ENCODE measurements around the gene SLC4A9. TPM values are rescaled to one million over a fixed set of nuclear protein-coding genes. Genes with fewer than 3 reads are reported as not detected.
A peak's percentile ranks its signal among the peaks of the same experiment; 100 is the strongest.

Gene SLC4A9
- total and polyA plus RNA-seq, 2 donors (not counting 3 experiments of a cell fraction or from before 2014, with no cell fraction given), result not detected

- Histone ChIP-seq H3K9me1 (replicated peaks; ENCODE audit: control insufficient read depth, extremely low read depth, insufficient read depth, low read length) (peaks cover 2% of the 10 kb centered on the region), H3K4me1 (ENCODE audit: control insufficient read depth, extremely low read depth, insufficient read depth, low read length) (no peaks in the 10 kb centered on the region), H3K27ac (ENCODE audit: insufficient read depth, low read depth, low read length) (no peak overlapping the region), H2AFZ (ENCODE audit: low read depth, low read length) (no peak overlapping the region), H3K79me2 (ENCODE audit: control insufficient read depth, insufficient read depth, low read length) (peaks cover 80% of the 10 kb centered on the region), H3K9ac (replicated peaks; ENCODE audit: extremely low read depth, insufficient read depth, low read length) (no peak overlapping the region), H4K20me1 (replicated peaks; ENCODE audit: control insufficient read depth, extremely low read depth, insufficient read depth, low read length) (peaks cover 6% of the 10 kb centered on the region), H3K4me2 (ENCODE audit: insufficient read depth, low read length) (no peak overlapping the region), H3K36me3 (ENCODE audit: control insufficient read depth in 2 of 2, extremely low read depth in 1 of 2, insufficient read depth in 2 of 2, low read length in 2 of 2) (no peaks in the 10 kb centered on the region), H3K9me3 (replicated peaks; ENCODE audit: control insufficient read depth, insufficient read depth, low read length) (no peaks in the 10 kb centered on the region), H3K27me3 (ENCODE audit: control insufficient read depth in 2 of 2, insufficient read depth in 2 of 2, low read length in 2 of 2) (no peaks in the 10 kb centered on the region), H3K4me3 (replicated peaks in 1 of 3; ENCODE audit: insufficient read depth in 1 of 3, low read depth in 1 of 3, low read length in 3 of 3) (no peak overlapping the region)
- ChIA-PET POLR2A (interaction anchor here (0.7 kb wide), 2 partner anchors 16 to 136 kb away, joined by 3 to 5 read pairs; no protein-coding TSS in a partner anchor), CTCF (interaction anchor here (1.0 to 1.5 kb wide), 5 partner anchors 11 to 47 kb away, joined by 3 to 6 read pairs (median 4); no protein-coding TSS in a partner anchor)
- DNase-seq (ENCODE audit: low read depth, low spot score), result no peak
- peak; percentile 15 for FAIRE-seq
- dilution Hi-C loops (cut with MboI; ENCODE audit: extremely low pct_ligation_motif_present, low sequenced_read_pairs), result no loop called here
- BruUV-seq (replicated peaks), result no TSS peak
- no peak for TF ChIP-seq MAX (IDR thresholded peaks at IDR 0.05; ENCODE audit: insufficient read depth, insufficient read length)
- TF ChIP-seq FOS (IDR thresholded peaks at IDR 0.05; ENCODE audit: borderline replicate concordance, insufficient read depth, low read length), result no peak
- TF ChIP-seq GATA2 (IDR thresholded peaks at IDR 0.05; ENCODE audit: insufficient read depth, insufficient read length, low read depth, low read length), result no peak
- no peak for TF ChIP-seq EZH2 (IDR thresholded peaks at IDR 0.05; ENCODE audit: borderline replicate concordance, low read depth, low read length, severe bottlenecking)
- no peak for TF ChIP-seq POLR2AphosphoS5 (IDR thresholded peaks at IDR 0.05; ENCODE audit: insufficient read depth, low read depth, low read length)
- TF ChIP-seq POLR2A (IDR thresholded peaks at IDR 0.05; ENCODE audit: low read depth, low read length), result no peak
- TF ChIP-seq CTCF (IDR thresholded peaks at IDR 0.05; ENCODE audit: extremely low read depth in 1 of 2, insufficient read depth in 1 of 2, low read depth in 1 of 2, low read length in 2 of 2), result no peak
- TF ChIP-seq JUN (IDR thresholded peaks at IDR 0.05; ENCODE audit: borderline replicate concordance, insufficient read depth, insufficient read length, low read depth), result no peak
- no peak for TF ChIP-seq MYC (IDR thresholded peaks at IDR 0.05; ENCODE audit: low read depth, low read length)
- intact Hi-C loops (cut with micrococcal nuclease), result no loop called here
Observed at GRCh38 chr5:140418862-140419520, 59.0 kb downstream of the SLC4A9 start.
